ENCODE measurements around the gene ADCY2. TPM values are rescaled to one million over a fixed set of nuclear protein-coding genes. Genes with fewer than 3 reads are reported as not detected.

The ADCY2 gene
- total RNA-seq, 2 experiments from 2014 or later = not detected

GRCh38 chr5:7850395-7851239 is 454.7 kb downstream of the ADCY2 start, which contains the start of gene CFAP90:
Gene CFAP90 (minus strand): TSS chr5:7851133. CDS start chr5:7851021, 112 bp downstream.
- Mint-ChIP-seq H3K9me3 (no peaks in the 10 kb centered on the region), H3K36me3 (ENCODE audit: low read depth) (peaks cover 2% of the 10 kb centered on the region), H3K4me3 (peak within 1 kb of the TSS; percentile 64), H3K4me1 (ENCODE audit: low read depth) (peaks cover 17% of the 10 kb centered on the region), H3K27me3 (peaks cover 26% of the 10 kb centered on the region), H3K27ac (no peak within 1 kb of the TSS)
- CTCF ChIA-PET = interaction anchor here (0.7 to 2.3 kb wide), 3 partner anchors 9 to 49 kb away, joined by 3 to 5 read pairs (median 3); no protein-coding TSS in a partner anchor
- TF ChIP-seq CTCF (IDR thresholded peaks at IDR 0.05) = no peak
- intact Hi-C loops (cut with micrococcal nuclease) = no loop called here
- DNase-seq = peak; percentile 18
- peak; percentile 48 for ATAC-seq
- POLR2A ChIA-PET = no interaction called here

- H3K4me3 Mint-ChIP-seq = peak overlapping the region; percentile 64
- TF ChIP-seq CTCF (IDR thresholded peaks at IDR 0.05) = no peak
- H3K36me3 Mint-ChIP-seq (ENCODE audit: low read depth) = peaks cover 2% of the 10 kb centered on the region
- intact Hi-C loops (cut with micrococcal nuclease) = no loop called here
- peaks cover 17% of the 10 kb centered on the region for H3K4me1 Mint-ChIP-seq (ENCODE audit: low read depth)
- peaks cover 25% of the 10 kb centered on the region for H3K27me3 Mint-ChIP-seq
- no peaks in the 10 kb centered on the region for H3K9me3 Mint-ChIP-seq
- ChIA-PET POLR2A (no interaction called here), CTCF (interaction anchor here (0.7 to 2.3 kb wide), 2 partner anchors 9 to 20 kb away, joined by 3 to 5 read pairs; no protein-coding TSS in a partner anchor)
- no peak overlapping the region for H3K27ac Mint-ChIP-seq
- DNase-seq (no peak), ATAC-seq (no peak)
Observed at GRCh38 chr5:7851240-7851592, 455.3 kb downstream of the ADCY2 start.

GRCh38 chr5:7851617-7852289 is 455.8 kb downstream of the ADCY2 start:
- ATAC-seq (no peak), DNase-seq (peak; percentile 16)
- intact Hi-C loops (cut with micrococcal nuclease) = no loop called here
- POLR2A ChIA-PET = no interaction called here
- CTCF ChIA-PET = interaction anchor here (0.7 to 2.3 kb wide), 2 partner anchors 8 to 19 kb away, joined by 3 to 5 read pairs; no protein-coding TSS in a partner anchor
- H3K4me3 Mint-ChIP-seq = no peak overlapping the region
- no peak overlapping the region for H3K27ac Mint-ChIP-seq
- H3K9me3 Mint-ChIP-seq = no peaks in the 10 kb centered on the region
- H3K27me3 Mint-ChIP-seq = peaks cover 22% of the 10 kb centered on the region
- H3K36me3 Mint-ChIP-seq (ENCODE audit: low read depth) = peaks cover 2% of the 10 kb centered on the region
- H3K4me1 Mint-ChIP-seq (ENCODE audit: low read depth) = peaks cover 17% of the 10 kb centered on the region
- TF ChIP-seq CTCF (IDR thresholded peaks at IDR 0.05) = no peak

- H3K4me1 Mint-ChIP-seq (ENCODE audit: low read depth) = peaks cover 17% of the 10 kb centered on the region
- H3K36me3 Mint-ChIP-seq (ENCODE audit: low read depth) = peaks cover 2% of the 10 kb centered on the region
- DNase-seq (no peak), ATAC-seq (no peak)
- CTCF ChIA-PET = no interaction called here
- no peak for TF ChIP-seq CTCF (IDR thresholded peaks at IDR 0.05)
- H3K27me3 Mint-ChIP-seq = peaks cover 22% of the 10 kb centered on the region
- POLR2A ChIA-PET = no interaction called here
- no peaks in the 10 kb centered on the region for H3K9me3 Mint-ChIP-seq
- H3K4me3 Mint-ChIP-seq = no peak overlapping the region
- intact Hi-C loops (cut with micrococcal nuclease) = no loop called here
- no peak overlapping the region for H3K27ac Mint-ChIP-seq
Observed at GRCh38 chr5:7852542-7852941, 456.6 kb downstream of the ADCY2 start.

GRCh38 chr5:7852988-7853387 is 457.1 kb downstream of the ADCY2 start:
- H3K36me3 Mint-ChIP-seq (ENCODE audit: low read depth) = peaks cover 2% of the 10 kb centered on the region
- TF ChIP-seq CTCF (IDR thresholded peaks at IDR 0.05) = no peak

More at GRCh38 chr5:7852988-7853387, 457.1 kb downstream of the ADCY2 start:
- Mint-ChIP-seq H3K9me3 (no peaks in the 10 kb centered on the region), H3K27me3 (peaks cover 20% of the 10 kb centered on the region), H3K4me3 (no peak overlapping the region), H3K4me1 (ENCODE audit: low read depth) (peaks cover 22% of the 10 kb centered on the region), H3K27ac (no peak overlapping the region)
- CTCF ChIA-PET = no interaction called here
- intact Hi-C loops (cut with micrococcal nuclease) = no loop called here
- POLR2A ChIA-PET = no interaction called here
- DNase-seq = no peak
- ATAC-seq = no peak

All from activated CD8-positive, alpha-beta T cell treated with anti-CD3 and anti-CD28 coated beads for 36 hours (primary cell).